Putamen (tissue), 1 donor: ENCODE data around the gene PDCD1.

Experiments
- DNase-seq: peaks from one replicate; pipeline ENCODE4 v3.0.0-alpha.2; 2016; ENCODE audit warnings: low spot score

PDCD1 gene

DNA sequence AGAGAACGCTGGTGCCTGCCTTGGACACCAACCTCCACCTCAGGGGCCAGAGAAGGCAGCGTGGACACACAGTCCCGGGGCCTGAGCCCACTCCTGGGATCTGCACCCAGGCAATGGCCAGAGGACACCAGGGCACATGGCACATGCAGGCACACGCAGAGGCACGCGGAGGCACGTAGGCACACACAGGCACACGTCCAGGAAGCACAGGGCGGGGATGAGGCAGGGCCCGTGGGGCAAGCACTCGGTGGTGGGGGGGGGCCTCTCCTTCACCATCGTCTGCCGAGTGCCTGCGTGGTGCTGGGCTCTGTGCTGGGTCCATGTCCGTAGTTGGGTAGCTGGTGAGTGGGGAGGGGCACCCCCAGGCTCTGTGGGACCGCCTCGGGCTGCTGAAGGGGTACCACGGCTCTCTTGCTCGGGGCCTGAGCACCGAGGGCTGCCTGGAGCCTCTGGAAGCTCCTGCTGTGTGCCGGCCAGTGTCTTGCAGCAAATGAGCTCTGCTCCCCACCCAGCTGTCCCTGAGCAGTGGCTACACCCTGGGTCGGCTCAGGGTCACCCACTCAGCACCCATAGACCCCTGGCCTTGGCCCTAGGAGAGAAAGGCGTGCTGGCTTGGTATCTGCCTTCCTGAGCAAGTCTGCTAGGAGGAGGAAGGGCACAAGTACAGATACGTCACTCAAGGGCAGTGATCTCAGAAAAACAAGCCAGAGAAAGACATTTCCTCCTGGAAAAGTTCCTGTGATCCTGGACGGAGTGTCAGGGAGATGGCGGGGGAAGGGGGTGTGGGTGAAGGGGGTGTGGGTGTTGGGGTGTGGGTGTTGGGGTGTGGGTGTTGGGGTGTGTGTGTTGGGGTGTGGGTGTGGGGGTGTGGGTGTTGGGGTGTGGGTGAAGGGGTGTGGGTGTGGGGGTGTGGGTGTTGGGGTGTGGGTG, 37.3 kb upstream of the PDCD1 start:
- DNase-seq = no peak

DNA sequence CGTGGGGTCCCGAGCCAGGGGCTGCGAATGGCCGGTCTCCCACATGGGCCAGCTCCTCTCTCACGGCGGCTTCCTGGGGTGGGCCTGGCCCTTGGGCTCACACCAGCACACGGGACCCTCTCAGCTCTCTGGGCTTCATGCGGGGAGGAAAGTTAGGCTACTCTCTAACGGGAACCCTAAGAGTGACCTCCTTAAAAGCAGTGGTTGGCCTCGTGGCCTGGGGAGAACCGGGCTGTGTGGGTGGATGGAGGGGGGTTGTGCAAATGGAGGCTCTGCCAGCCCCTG, 36.7 kb upstream of the PDCD1 start:
- DNase-seq = no peak

- DNase-seq = no peak
These were observed 36.2 kb upstream of the PDCD1 start for GRCh38 chr2:241894681-241895426.

- no peak for DNase-seq
These were observed 35.5 kb upstream of the PDCD1 start for GRCh38 chr2:241894056-241894641.

GRCh38 chr2:241893265-241893664, 34.6 kb upstream of the PDCD1 start:
- no peak for DNase-seq

- DNase-seq = no peak
These were observed 33.8 kb upstream of the PDCD1 start for GRCh38 chr2:241892299-241893137.

- DNase-seq = no peak
These were observed 33.2 kb upstream of the PDCD1 start for GRCh38 chr2:241891988-241892298.

GRCh38 chr2:241891315-241891987, 32.8 kb upstream of the PDCD1 start:
- no peak for DNase-seq

GRCh38 chr2:241890524-241891235, 32.0 kb upstream of the PDCD1 start:
- DNase-seq = no peak

DNA sequence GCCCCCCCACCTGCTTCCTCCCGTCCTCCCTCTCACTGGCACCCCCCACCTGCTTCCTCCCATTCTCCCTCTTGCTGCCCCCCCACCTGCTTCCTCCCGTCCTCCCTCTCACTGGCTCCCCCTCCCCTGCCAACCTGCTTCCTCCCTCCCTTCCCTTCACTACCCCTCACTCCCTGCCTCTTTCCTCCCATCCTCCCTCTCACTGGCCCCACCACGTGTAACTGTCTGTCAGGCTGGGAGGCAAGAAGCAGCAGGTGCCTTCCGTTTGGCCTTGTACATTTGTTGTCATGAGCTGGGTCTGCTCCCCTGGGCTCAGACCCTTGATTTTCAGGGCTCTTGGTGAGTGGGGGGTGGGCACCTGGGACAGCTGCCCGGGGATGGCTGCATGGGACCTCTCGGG, 29.9 kb upstream of the PDCD1 start:
- no peak for DNase-seq

GRCh38 chr2:241887806-241888522, 29.3 kb upstream of the PDCD1 start:
- DNase-seq = no peak

DNA sequence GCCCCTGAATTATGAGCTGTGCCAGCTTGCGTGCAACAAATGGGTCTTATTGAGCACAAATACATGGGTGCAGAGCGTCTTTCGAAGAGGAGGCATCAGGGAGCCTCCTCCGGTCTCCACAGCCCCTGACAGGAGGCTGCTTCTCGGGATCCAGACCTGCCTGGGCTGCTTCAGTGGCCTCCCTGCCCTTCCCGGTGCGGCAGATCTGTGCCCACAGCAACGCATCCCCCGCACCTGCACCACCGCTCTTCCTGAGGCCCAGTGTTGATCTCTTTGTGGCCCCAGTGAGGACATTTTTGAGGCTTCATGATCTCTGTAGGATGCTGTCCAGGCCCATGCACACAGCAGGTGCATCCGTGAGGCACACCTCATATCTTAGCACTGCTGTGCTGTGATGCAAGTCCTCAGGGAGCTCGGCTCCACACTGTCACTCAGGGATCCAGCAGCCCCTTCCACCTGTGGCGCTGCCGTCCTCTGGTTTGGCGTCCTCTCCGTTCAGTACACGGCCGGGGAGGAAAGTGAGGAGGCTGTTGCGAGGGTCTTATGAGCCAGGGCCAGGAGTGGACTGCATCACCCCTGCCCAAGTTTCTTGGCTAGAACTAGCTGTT, 28.2 kb upstream of the PDCD1 start:
- DNase-seq = no peak

- no peak for DNase-seq
These were observed 27.4 kb upstream of the PDCD1 start for GRCh38 chr2:241885946-241886643.

DNA sequence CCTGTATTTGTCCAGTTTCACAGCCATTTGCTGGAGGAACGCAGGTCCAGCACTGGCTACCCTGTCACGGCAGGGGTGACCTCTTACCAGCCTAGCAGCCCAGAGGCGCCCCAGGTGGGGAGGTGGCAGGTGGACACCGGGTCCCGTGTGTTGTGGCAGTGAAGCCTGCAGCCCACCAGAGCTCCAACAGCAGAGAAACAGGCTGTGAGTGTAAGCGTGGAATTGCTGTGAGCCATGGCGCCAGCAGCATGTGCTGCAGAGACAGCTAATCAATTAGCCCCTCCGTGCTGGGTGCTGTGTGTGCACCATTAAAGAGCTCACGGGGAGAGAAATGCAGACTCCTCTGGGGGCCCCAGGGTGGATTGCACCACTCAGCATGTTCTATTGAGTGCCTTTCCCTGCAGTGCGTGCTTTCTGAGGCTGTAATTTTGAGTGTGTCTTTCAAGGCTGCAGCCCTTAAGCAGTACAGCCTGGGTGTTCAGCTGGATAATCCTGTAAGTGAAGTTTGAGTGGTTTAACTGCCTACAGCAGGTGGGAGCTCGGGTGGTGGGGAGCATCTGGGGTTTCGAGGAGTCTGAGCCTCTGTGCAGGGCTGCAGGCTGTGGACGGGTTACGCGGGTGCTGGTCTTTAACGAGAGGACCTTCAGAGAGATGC, 26.7 kb upstream of the PDCD1 start:
- no peak for DNase-seq

GRCh38 chr2:241884951-241885290, 26.2 kb upstream of the PDCD1 start:
- no peak for DNase-seq

DNA sequence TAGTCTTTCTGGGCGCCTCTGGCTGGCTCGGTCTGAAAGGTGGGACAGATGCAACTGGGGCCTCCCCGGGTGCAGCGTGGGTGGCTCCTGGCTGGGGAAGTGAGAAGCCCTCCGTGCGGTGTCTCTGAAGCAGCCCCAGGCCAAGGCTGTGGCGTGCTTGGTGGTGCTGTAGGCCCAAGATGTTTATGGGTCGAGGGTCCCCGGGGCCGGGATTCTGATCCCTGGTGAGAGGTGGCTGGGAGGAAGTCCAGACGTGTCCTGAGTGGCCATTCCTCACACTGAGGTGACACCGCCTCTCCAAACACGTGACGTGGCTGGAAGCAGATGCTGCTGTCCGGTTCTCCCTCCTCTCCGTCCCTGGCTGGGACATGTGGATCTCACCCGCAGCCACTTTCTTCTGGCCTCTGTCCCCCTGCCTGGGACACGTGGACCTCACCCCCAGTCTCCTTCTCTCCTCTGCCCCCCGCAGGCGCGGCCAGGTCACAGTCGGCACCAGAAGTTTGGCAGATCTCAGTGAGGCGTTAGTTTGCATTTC, 23.5 kb upstream of the PDCD1 start:
- DNase-seq = no peak

DNA sequence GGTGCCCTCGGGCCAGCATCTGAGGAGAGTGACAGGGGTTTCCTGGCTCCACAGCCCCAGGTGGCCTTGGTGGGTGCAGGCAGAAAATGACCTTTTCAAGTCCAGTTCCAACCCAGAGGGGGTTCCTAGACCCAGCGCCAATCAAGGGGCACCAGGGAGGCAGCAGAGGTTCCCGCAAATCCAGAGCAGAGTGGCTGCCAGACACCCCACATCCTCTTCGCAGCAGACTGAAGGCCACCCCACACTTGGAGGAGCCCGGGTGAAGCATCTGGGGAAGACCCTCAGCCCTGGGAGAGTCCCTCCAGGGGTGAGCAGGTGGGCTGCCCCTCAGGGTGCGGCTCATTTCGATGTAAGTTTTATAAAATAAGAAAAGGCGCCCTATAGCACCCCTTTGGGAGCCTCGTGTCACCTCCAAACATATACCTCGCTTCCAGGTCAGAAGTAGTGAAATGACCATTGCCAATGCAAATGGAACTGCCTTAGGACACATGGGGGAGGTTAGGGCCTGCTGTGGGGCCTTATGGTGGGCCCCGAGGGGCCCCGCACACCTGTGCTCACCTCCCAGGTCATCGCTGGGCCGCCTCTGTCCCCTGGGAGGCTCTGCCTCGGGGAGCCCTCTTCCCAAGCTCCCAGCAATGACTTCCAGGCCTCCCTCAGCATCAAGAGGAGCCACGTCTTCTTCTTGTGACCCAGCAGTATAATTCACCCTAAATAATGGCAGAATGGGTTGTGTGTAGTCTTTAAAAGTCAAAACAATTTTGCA, 21.8 kb upstream of the PDCD1 start:
- no peak for DNase-seq

DNA sequence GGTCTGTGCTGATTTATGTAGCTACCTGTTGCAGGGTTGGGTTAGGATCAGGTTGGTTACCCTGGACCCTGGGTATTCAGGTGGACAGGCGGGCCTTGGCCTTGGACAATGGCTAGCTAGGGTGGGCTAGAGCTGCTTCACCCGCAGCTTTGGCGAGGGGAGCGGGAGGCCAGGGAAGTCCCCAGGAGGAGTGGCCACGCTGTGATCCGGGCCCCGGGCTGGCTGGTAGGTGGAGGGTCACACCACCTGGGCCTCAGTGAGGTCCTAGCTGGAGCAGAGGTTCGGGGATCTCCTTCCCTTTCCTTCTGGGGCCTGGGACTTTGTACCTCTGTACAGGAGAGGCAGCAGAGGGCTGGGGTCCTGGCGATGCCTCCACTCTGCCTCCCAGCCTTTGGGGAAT, 20.6 kb upstream of the PDCD1 start:
- no peak for DNase-seq
